GM12878 (cell line): ENCODE results near the gene DYSF. TPM values are rescaled to one million over a fixed set of nuclear protein-coding genes. Genes with fewer than 3 reads are reported as not detected.

Source experiments
- CHD2 ChIP-seq: IDR thresholded peaks from 2 replicates; pipeline ENCODE4 v1.6.1; 2011; ENCODE audit warnings: low read depth, low read length, improper control_type of control experiment, borderline replicate concordance
- CHD4 ChIP-seq: fragments of 200-600 bp; sonication (generic); IDR thresholded peaks from 2 replicates; pipeline ENCODE4 v1.6.1; 2016; ENCODE audit warnings: mild to moderate bottlenecking
- NFYA ChIP-seq: IDR thresholded peaks from 2 replicates; pipeline ENCODE4 v1.6.1; 2011; ENCODE audit warnings: low read depth, mild to moderate bottlenecking, low read length, improper control_type of control experiment, borderline replicate concordance
- NR2F1 ChIP-seq: fragments of 450-650 bp; conservative IDR thresholded peaks from 2 replicates; pipeline ENCODE4 v1.6.1; 2017; ENCODE audit warnings: mild to moderate bottlenecking
- NRF1 ChIP-seq: conservative IDR thresholded peaks from 2 replicates; pipeline ENCODE4 v1.6.1; 2011; ENCODE audit warnings: mild to moderate bottlenecking, low read depth, low read length, improper control_type of control experiment
- RAD21 ChIP-seq: IDR thresholded peaks from 2 replicates; pipeline ENCODE4 v1.6.1; 2011; ENCODE audit warnings: mild to moderate bottlenecking, low read depth, low read length, moderate library complexity; ENCODE audit not compliant: insufficient read depth
- RFX5 ChIP-seq: IDR thresholded peaks from 2 replicates; pipeline ENCODE4 v1.6.1; 2011; ENCODE audit warnings: low read depth, low read length, improper control_type of control experiment
- RUNX3 ChIP-seq: IDR thresholded peaks from 2 replicates; pipeline ENCODE4 v1.6.1; 2012; ENCODE audit warnings: low read length, inconsistent platforms
- polyA plus RNA-seq, 11 experiments: library from polyadenylated mRNA; depleted of rRNA in 4 of 11; unstranded in 6 of 11; stranded (reverse) in 5 of 11; fragments of >200 nt; fragmentation: Nextera tagmentation in 4 of 11; fragmentation: Illumina TruSeq in 1 of 11; extraction: Ambion mirVana in 4 of 11; extraction: Trizol in 1 of 11; gene quantifications; 1 replicate in 1 of 11; 2 replicates in 10 of 11; pipeline versions ENCODE4 v1.2.1 to v1.2.3, GENCODE V29; 2011 to 2016; ENCODE audit warnings: inconsistent platforms in 2 of 11, missing spikeins in 2 of 11, low read depth in 1 of 11
- total RNA-seq, 4 experiments: library from RNA; depleted of rRNA in 3 of 4; stranded (reverse); fragments of >200 nt in 3 of 4; fragmentation: Illumina TruSeq in 1 of 4; extraction: Trizol in 1 of 4; gene quantifications; 2 replicates each; pipeline versions ENCODE4 v1.2.1 to v1.2.3, GENCODE V29; 2013 to 2021
- TF ChIP-seq, protein P1 (sequence below): fragments of 450-650 bp; IDR thresholded peaks from 2 replicates; pipeline ENCODE4 v1.6.1; 2017; ENCODE audit warnings: low read depth, mild to moderate bottlenecking, moderate library complexity
- TF ChIP-seq, protein P2 (sequence below): IDR thresholded peaks from 2 replicates; pipeline ENCODE4 v1.6.1; 2012; ENCODE audit warnings: low read length, inconsistent platforms

DYSF gene
- total and polyA plus RNA-seq, 10 of the 15 experiments (the other 5 are each of a cell fraction or from before 2014, with no cell fraction given) = under 0.01 to 0.15 (median 0.03) TPM; not detected in 7

DNA sequence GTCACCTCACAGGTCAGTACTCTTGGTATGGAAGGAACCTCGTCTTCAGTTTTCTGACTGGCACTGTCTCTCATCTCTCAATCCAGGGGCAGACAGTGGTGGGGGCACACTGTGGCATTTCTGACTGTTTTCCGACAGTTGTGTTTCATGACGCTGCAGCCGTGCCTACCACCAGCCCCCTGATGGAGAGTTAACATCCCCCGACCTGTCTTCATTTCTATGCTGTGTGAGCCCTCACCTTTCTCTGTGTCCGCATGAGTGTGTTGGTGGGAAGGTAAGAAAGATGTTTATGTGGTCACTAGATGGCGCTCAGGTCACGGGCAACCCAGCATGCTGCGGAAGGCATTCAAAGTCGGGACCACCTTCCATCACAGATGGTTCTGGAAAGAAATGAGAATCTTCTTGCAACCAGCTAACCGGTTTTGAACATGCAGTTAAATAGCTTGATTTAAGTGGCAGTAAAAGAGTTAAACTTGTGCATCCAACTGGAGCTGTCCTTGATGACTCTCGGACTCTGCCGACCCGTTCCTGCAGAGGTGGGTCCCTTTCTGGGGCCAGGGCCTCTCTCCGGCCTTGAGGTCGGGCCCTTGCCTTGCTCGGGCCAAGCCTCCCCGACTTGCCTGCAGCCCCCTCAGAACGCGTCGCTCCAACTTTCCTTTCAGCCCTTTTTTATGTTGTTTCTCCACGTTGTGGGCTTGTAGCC lies 92.4 kb downstream of the DYSF start (continued):
- peak; percentile 78 for TF ChIP-seq RAD21
- TF ChIP-seq, protein P1, sequence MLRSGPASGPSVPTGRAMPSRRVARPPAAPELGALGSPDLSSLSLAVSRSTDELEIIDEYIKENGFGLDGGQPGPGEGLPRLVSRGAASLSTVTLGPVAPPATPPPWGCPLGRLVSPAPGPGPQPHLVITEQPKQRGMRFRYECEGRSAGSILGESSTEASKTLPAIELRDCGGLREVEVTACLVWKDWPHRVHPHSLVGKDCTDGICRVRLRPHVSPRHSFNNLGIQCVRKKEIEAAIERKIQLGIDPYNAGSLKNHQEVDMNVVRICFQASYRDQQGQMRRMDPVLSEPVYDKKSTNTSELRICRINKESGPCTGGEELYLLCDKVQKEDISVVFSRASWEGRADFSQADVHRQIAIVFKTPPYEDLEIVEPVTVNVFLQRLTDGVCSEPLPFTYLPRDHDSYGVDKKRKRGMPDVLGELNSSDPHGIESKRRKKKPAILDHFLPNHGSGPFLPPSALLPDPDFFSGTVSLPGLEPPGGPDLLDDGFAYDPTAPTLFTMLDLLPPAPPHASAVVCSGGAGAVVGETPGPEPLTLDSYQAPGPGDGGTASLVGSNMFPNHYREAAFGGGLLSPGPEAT = no peak
- no peak for TF ChIP-seq CHD4
- no peak for TF ChIP-seq NR2F1
- TF ChIP-seq CHD2 = no peak
- TF ChIP-seq NRF1 = no peak
- TF ChIP-seq NFYA = no peak
- TF ChIP-seq, protein P2, sequence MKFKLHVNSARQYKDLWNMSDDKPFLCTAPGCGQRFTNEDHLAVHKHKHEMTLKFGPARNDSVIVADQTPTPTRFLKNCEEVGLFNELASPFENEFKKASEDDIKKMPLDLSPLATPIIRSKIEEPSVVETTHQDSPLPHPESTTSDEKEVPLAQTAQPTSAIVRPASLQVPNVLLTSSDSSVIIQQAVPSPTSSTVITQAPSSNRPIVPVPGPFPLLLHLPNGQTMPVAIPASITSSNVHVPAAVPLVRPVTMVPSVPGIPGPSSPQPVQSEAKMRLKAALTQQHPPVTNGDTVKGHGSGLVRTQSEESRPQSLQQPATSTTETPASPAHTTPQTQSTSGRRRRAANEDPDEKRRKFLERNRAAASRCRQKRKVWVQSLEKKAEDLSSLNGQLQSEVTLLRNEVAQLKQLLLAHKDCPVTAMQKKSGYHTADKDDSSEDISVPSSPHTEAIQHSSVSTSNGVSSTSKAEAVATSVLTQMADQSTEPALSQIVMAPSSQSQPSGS = no peak
- TF ChIP-seq RFX5 = no peak
- TF ChIP-seq RUNX3 = peak; percentile 25; the same call in 1 of the 2 replicates
